MM.1S (cell line): Measurements from ENCODE around the gene POLG2.

Experiments used
- EZH2 ChIP-seq: fragments of 300-600 bp; sonication (generic); optimal IDR thresholded peaks from 2 replicates; pipeline ENCODE3; 2017; ENCODE audit warnings: low read depth, mild to moderate bottlenecking, antibody characterized with exemption, low read length, mixed read lengths
- EZH2phosphoT487 ChIP-seq: fragments of 300-600 bp; sonication (generic); IDR thresholded peaks from 2 replicates; pipeline ENCODE4 v1.6.1; 2018; ENCODE audit warnings: antibody characterized with exemption, low read length
- TF ChIP-seq, protein P1 (sequence below): fragments of 300-600 bp; sonication (generic); IDR thresholded peaks from 2 replicates; pipeline ENCODE4 v1.5.1; 2016; ENCODE audit warnings: antibody characterized with exemption, low read length, mixed read lengths

DNA sequence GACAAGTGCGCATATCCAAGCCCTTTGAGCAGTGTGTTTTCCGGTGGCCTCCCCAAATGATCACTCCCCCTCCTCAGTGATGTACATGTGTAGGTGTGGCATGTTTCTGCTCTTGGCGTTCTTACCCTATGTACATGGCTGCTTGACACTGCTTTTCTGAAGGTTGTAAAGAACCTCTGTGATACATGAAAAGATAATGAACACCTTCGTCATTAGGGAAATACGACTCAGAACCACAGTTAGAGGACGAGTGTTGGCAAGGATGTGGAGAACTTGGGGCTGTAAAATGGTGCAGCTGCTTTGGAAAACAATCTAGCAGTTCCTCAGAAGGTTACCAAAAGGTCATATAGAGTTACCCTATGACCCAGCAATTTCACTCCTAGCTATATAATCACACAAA, 38.5 kb upstream of the POLG2 start:
- no peak for TF ChIP-seq EZH2
- TF ChIP-seq, protein P1, sequence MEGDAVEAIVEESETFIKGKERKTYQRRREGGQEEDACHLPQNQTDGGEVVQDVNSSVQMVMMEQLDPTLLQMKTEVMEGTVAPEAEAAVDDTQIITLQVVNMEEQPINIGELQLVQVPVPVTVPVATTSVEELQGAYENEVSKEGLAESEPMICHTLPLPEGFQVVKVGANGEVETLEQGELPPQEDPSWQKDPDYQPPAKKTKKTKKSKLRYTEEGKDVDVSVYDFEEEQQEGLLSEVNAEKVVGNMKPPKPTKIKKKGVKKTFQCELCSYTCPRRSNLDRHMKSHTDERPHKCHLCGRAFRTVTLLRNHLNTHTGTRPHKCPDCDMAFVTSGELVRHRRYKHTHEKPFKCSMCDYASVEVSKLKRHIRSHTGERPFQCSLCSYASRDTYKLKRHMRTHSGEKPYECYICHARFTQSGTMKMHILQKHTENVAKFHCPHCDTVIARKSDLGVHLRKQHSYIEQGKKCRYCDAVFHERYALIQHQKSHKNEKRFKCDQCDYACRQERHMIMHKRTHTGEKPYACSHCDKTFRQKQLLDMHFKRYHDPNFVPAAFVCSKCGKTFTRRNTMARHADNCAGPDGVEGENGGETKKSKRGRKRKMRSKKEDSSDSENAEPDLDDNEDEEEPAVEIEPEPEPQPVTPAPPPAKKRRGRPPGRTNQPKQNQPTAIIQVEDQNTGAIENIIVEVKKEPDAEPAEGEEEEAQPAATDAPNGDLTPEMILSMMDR: no peak
- no peak for TF ChIP-seq EZH2phosphoT487
